ENCODE results near the gene GCHFR. TPM values are rescaled to one million over a fixed set of nuclear protein-coding genes. Genes with fewer than 3 reads are reported as not detected.

GCHFR gene
- total and polyA plus RNA-seq, 12 donors, result 2.2 to 10.8 (median 3.9) TPM

- no peaks in the 10 kb centered on the region for H3K27me3 ChIP-seq
- TF ChIP-seq CTCF (IDR thresholded peaks at IDR 0.05), result no peak
- peaks cover 0 to 34% (median 20%) of the 10 kb centered on the region in 9 donors for H3K4me1 ChIP-seq
- no peaks in the 10 kb centered on the region for H3K9me3 ChIP-seq
- peaks cover 0 to 30% (median 0%) of the 10 kb centered on the region in 9 donors for H3K36me3 ChIP-seq
- intact Hi-C loops (cut with DNase I), result no loop called here
- ATAC-seq (no peak), DNase-seq (no peak)
- WGBS, 2 donors, result 94 to 97% methylated on average over 5 of the region's 5 CpGs
- peak overlapping the region in 1 of 10 donors; percentile 25 for H3K27ac ChIP-seq
- H3K4me3 ChIP-seq, result no peak overlapping the region
Measured at GRCh38 chr15:40796512-40796911, 32.6 kb downstream of the GCHFR start.

GRCh38 chr15:40799523-40799922 lies 35.7 kb downstream of the GCHFR start:
- ATAC-seq (no peak), DNase-seq (no peak)
- no peak overlapping the region for H3K27ac ChIP-seq
- H3K4me3 ChIP-seq, result no peak overlapping the region
- H3K36me3 ChIP-seq, result peaks cover 0 to 32% (median 0%) of the 10 kb centered on the region in 9 donors
- intact Hi-C loops (cut with DNase I), result no loop called here
- H3K9me3 ChIP-seq, result no peaks in the 10 kb centered on the region
- peaks cover 0 to 41% (median 19%) of the 10 kb centered on the region in 9 donors for H3K4me1 ChIP-seq
- TF ChIP-seq CTCF (IDR thresholded peaks at IDR 0.05), result no peak
- WGBS, 2 donors, result 89% methylated on average over 3 of the region's 3 CpGs
- H3K27me3 ChIP-seq, result no peaks in the 10 kb centered on the region

- Histone ChIP-seq H3K27me3 (no peaks in the 10 kb centered on the region), H3K4me3 (no peak overlapping the region), H3K36me3 (peaks cover 0 to 33% (median 0%) of the 10 kb centered on the region in 9 donors), H3K9me3 (no peaks in the 10 kb centered on the region), H3K27ac (no peak overlapping the region), H3K4me1 (peaks cover 3 to 46% (median 18%) of the 10 kb centered on the region in 9 donors)
- no peak for TF ChIP-seq CTCF (IDR thresholded peaks at IDR 0.05)
- DNase-seq (no peak), ATAC-seq (no peak)
- intact Hi-C loops (cut with DNase I), result loop anchor here in 1 of 10 donors (10.0 kb wide), 1 partner anchor 92 kb away; the partner anchor contains the start of gene VPS18
- 98 to 100% methylated on average over 2 of the region's 2 CpGs for WGBS, 2 donors
Measured at GRCh38 chr15:40803076-40803475, 39.2 kb downstream of the GCHFR start.

GRCh38 chr15:40803688-40804087 lies 39.8 kb downstream of the GCHFR start:
- no peak for TF ChIP-seq CTCF (IDR thresholded peaks at IDR 0.05)
- H3K27me3 ChIP-seq, result no peaks in the 10 kb centered on the region
- no peak overlapping the region for H3K4me3 ChIP-seq
- H3K9me3 ChIP-seq, result no peaks in the 10 kb centered on the region
- intact Hi-C loops (cut with DNase I), result loop anchor here in 1 of 10 donors (10.0 kb wide), 1 partner anchor 91 kb away; the partner anchor contains the start of gene VPS18
- peaks cover 0 to 28% (median 0%) of the 10 kb centered on the region in 9 donors for H3K36me3 ChIP-seq
- ATAC-seq, result no peak
- no peak for DNase-seq
- 67 to 70% methylated on average over 1 of the region's 1 CpG for WGBS, 2 donors
- peaks cover 3 to 52% (median 24%) of the 10 kb centered on the region in 9 donors for H3K4me1 ChIP-seq
- no peak overlapping the region for H3K27ac ChIP-seq

Measured in heart right ventricle (tissue), 16 donors.